Body of pancreas (tissue), 4 donors: Measurements from ENCODE around the gene OR1S2.
"Not testable (repeated sequence)": the region's sequence is repeated elsewhere in the genome, so short reads cannot be mapped to it uniquely, and the experiment has no call there.

Experiments
- CTCF ChIP-seq, 7 experiments: fragments of 450-650 bp in 4 of 7; fragments of 200-600 bp in 3 of 7; sonication (generic) in 3 of 7; IDR thresholded peaks; one replicate each; pipeline ENCODE4 v1.5.1; 2016 to 2019; ENCODE audit warnings: antibody characterized with exemption in 7 of 7
- POLR2A ChIP-seq, 3 donors: fragments of 450-650 bp; IDR thresholded peaks; one replicate each; pipeline ENCODE4 v1.6.1; 2016; ENCODE audit warnings: antibody characterized with exemption in 3 of 3, mild to moderate bottlenecking in 2 of 3

DNA sequence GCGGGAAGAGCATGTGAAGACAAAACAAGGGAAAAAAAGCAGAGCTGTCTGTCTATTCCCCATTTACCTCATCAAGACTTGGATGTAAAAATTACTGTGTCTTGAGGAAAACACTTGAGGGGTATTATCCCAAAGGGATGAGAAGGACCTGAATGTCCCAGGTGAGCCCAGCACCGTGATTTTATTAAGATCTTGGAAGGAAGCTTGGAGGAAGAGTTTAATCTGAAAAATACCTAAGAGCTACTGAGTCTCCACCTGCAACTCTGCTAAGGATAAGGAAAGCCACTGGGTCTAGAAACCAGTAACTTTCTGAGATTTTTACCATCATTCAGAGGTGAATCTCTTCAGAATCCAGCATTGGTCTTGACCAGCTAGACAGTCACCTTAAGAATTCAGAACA lies 8.5 kb upstream of the OR1S2 start, which contains the start of gene OR1S1:
- not testable (repeated sequence) for TF ChIP-seq CTCF, POLR2A (IDR thresholded peaks at IDR 0.05)
